GM12801 (cell line): ENCODE measurements around the gene RAPH1.

Experiments used
- TF ChIP-seq, protein P1 (sequence below): IDR thresholded peaks from one replicate; pipeline ENCODE4 v1.5.1; 2011; ENCODE audit warnings: control low read depth; ENCODE audit not compliant: insufficient read length; ENCODE audit errors: extremely low read depth

RAPH1 gene

GRCh38 chr2:203344667-203345066 is 190.4 kb downstream of the RAPH1 start:
- TF ChIP-seq, protein P1, sequence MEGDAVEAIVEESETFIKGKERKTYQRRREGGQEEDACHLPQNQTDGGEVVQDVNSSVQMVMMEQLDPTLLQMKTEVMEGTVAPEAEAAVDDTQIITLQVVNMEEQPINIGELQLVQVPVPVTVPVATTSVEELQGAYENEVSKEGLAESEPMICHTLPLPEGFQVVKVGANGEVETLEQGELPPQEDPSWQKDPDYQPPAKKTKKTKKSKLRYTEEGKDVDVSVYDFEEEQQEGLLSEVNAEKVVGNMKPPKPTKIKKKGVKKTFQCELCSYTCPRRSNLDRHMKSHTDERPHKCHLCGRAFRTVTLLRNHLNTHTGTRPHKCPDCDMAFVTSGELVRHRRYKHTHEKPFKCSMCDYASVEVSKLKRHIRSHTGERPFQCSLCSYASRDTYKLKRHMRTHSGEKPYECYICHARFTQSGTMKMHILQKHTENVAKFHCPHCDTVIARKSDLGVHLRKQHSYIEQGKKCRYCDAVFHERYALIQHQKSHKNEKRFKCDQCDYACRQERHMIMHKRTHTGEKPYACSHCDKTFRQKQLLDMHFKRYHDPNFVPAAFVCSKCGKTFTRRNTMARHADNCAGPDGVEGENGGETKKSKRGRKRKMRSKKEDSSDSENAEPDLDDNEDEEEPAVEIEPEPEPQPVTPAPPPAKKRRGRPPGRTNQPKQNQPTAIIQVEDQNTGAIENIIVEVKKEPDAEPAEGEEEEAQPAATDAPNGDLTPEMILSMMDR, result no peak
